GM12874 (cell line): Measurements from ENCODE around the gene PCNX4.

Experiments
- CTCF ChIP-seq: IDR thresholded peaks from 2 replicates; pipeline ENCODE4 v1.5.1; 2011; ENCODE audit warnings: low read depth, mild to moderate bottlenecking, control low read depth, low read length, moderate library complexity; ENCODE audit not compliant: insufficient read depth

Gene PCNX4

DNA sequence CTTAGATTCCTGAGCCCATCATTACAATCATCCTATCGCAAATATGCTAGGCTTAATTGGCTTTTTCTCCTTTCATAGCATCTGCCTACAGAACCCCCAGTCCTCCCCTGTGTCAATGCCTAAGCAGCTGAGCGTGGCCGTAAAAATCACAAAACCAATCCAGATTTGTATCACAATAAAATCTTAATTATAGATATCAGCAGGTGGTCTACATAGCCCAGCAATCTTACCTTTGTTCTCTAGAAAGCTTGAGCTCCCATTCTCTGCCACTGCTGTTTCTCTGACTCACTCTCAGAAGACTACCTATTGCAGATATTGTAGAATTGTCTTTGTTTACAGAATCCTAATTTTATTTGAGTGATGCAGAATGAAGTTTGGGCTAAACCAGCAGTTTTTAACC, 119.4 kb downstream of the PCNX4 start:
- no peak for TF ChIP-seq CTCF

DNA sequence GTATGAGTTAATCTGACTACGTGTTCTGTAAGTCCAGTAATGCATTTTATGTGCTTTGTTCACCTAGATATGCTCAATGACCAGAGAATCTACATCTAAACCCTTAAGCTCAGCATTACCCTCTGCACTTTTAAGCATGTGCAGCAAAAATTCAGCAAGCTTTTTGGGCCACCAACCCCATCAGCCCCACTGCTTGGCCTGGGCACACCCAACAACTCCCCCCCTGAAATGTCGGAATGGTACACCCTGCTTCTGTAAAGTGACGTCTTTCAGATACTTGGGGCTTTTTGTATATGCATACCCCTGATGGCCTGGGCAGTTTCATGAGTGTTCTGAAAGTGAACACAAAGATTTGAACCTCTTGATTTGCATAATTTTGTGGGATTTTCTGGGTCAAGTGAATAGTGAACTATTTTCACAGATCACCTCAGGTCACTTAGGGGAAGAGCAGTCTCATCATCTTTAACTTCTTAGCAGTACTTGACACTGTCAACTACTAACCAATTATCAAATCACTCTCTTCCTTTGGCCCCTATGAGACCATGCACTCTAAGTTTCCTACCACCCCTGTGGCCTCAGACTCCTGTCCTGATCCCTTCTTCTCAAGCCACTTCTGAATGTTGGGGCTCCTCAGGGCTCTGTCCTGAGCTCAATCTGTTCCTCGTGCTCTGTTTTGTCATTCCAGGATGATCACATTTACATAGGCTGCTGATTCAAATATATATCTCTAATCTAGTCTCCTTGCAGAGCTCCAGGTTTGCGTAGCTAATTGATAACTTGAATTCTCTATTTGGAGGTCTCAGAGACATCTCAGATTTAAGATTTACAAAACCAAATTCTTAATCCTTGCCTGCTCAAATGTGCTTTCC, 121.0 kb downstream of the PCNX4 start:
- TF ChIP-seq CTCF, result no peak

GRCh38 chr14:60214003-60214402, 122.3 kb downstream of the PCNX4 start:
- TF ChIP-seq CTCF, result no peak

DNA sequence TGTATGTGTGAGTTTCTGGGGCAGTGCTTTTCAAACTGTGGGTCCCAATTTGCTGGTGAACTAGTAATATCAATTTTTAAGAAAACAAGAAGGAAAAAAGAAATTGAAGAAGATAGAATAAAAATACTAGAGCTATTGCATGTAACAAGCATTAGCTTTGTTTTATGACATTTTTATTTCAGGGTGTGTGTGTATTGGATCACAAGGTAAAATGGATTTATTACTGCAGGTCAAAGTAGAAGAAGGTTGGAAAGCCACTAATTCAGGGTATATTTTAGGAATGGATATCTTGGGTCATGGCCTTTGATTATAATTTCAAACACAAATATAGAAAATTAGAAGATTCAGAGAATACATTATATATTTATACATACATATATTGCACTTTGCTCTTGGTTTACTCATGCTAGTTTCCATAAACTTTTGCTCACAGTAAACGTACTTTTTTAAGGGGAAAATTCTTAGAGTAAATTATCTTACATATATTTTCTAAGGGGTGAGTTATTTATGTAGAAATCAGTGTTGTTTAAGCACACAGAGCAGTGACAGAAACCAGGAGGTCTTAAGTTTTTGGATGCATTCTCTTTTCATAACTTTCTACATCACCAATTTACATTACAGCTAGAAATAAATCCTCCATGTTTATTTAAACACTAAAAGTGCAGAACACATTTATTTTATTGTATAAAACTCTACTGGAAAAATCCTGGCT, 122.8 kb downstream of the PCNX4 start:
- TF ChIP-seq CTCF, result no peak

DNA sequence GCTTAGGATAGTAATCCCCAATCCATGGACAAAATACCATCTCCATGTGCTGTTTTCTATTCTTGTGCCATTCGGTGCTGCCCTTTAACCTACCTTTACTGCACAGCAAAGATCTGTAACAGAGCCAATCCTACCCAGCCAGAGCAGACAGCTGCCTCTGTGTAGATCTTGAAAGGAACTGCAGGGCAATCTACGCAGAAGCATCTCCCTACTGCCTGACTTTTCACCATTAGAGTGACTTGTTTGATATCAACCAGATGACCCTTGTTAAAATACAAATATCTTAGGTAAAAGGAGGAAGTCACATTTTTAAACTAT, 123.4 kb downstream of the PCNX4 start:
- no peak for TF ChIP-seq CTCF

- TF ChIP-seq CTCF, result no peak
Measured at GRCh38 chr14:60215520-60216420, 124.0 kb downstream of the PCNX4 start.

DNA sequence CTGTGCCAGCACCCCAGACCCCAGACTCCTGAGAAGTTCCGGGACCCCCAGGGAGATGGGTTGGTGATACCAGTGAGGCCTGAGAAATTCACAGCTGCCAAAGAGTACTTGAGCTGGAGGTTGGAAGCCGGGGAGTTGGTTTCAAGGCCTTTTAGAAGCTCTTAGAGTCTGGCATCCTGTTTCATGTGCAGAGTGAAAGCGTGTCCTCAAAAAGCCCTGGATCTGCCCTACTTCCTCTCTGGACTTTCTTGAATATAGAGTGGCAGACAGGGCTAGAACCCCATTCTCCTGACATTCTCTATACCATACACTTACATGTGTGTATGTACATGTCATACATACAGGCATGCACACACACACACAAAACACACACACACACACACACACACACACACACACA, 126.0 kb downstream of the PCNX4 start:
- no peak for TF ChIP-seq CTCF
